ENCODE results near the gene KIAA1671. TPM values are rescaled to one million over a fixed set of nuclear protein-coding genes. Genes with fewer than 3 reads are reported as not detected.
A peak's percentile ranks its signal among the peaks of the same experiment; 100 is the strongest.

Gene KIAA1671
- total and polyA plus RNA-seq, 9 of the 15 experiments (the other 6 are each of a cell fraction or from before 2014, with no cell fraction given): under 0.01 to 0.11 (median 0.02) TPM; not detected in 5

GRCh38 chr22:25174156-25174887, 221.8 kb downstream of the KIAA1671 start:
- H3K79me2 ChIP-seq (ENCODE audit: control insufficient read depth, insufficient read depth, low read length): no peaks in the 10 kb centered on the region
- no peak overlapping the region for H2AFZ ChIP-seq (ENCODE audit: low read depth, low read length)
- TF ChIP-seq U2AF1 (optimal IDR thresholded peaks at IDR 0.05; ENCODE audit: low read depth, low read length) (no peak), CUX1 (CRISPR knock-in tag; IDR thresholded peaks at IDR 0.05) (no peak), ZFP36 (IDR thresholded peaks at IDR 0.05; ENCODE audit: low read depth, low read length, partially characterized antibody) (peak; percentile 55), RBM25 (IDR thresholded peaks at IDR 0.05; ENCODE audit: low read depth, low read length, severe bottlenecking) (peak; percentile 80)
- POLR2A ChIA-PET: interaction anchor here (0.8 kb wide), 1 partner anchor 113 kb away, joined by 4 read pairs; no protein-coding TSS in a partner anchor
- no peak for ATAC-seq
- WGBS (ENCODE audit: insufficient coverage, low coverage, missing lambda C conversion rate): 0% methylated on average over 10 of the region's 13 CpGs
- H3K4me3 ChIP-seq: no peak overlapping the region
- H3K9ac ChIP-seq (ENCODE audit: insufficient read depth in 1 of 2, low read depth in 2 of 2, low read length in 2 of 2): no peak overlapping the region
- in situ Hi-C loops (cut with MboI): no loop called here
- CTCF ChIA-PET (ENCODE audit: low intra/inter-chr PET ratio): no interaction called here
- no peak overlapping the region for H3K4me2 ChIP-seq (ENCODE audit: insufficient read depth, low read length)
- no peaks in the 10 kb centered on the region for H3K9me1 ChIP-seq (ENCODE audit: control insufficient read depth, insufficient read depth, low read length)
- no peak overlapping the region for H3K27ac ChIP-seq (ENCODE audit: extremely low read depth, low read depth, low read length)
- H3K9me3 ChIP-seq (replicated peaks; ENCODE audit: control insufficient read depth, insufficient read depth, low read depth, low read length): no peaks in the 10 kb centered on the region
- H4K20me1 ChIP-seq (replicated peaks; ENCODE audit: control insufficient read depth, insufficient read depth, low read length): no peaks in the 10 kb centered on the region
- no peaks in the 10 kb centered on the region for H3K4me1 ChIP-seq (replicated peaks in 1 of 2; ENCODE audit: control insufficient read depth in 2 of 2, insufficient read depth in 2 of 2, low read length in 2 of 2)
- DNase-seq (ENCODE audit: extremely low read depth in 1 of 4, low spot score in 3 of 4): no peak
- intact Hi-C loops (cut with micrococcal nuclease): no loop called here
- FAIRE-seq: no peak
- no peaks in the 10 kb centered on the region for H3K36me3 ChIP-seq (ENCODE audit: control insufficient read depth, insufficient read depth, low read length)
- H3K27me3 ChIP-seq (ENCODE audit: control insufficient read depth in 2 of 2, insufficient read depth in 2 of 2, low read length in 2 of 2): peaks cover 0 to 12% of the 10 kb centered on the region in 2 experiments; a peak in 3 of 5 replicates
- BruUV-seq (replicated peaks): no TSS peak
